ENCODE data around the gene ABCG1. TPM values are rescaled to one million over a fixed set of nuclear protein-coding genes. Genes with fewer than 3 reads are reported as not detected.

ABCG1 gene
- total and polyA plus RNA-seq, 4 donors: 1.6 to 9.7 (median 5.3) TPM

GRCh38 chr21:42189431-42189830, 29.5 kb upstream of the ABCG1 start (continued):
- TF ChIP-seq REST (IDR thresholded peaks at IDR 0.05): no peak

- no peaks in the 10 kb centered on the region for H3K36me3 ChIP-seq (ENCODE audit: control insufficient read depth in 4 of 4, insufficient read depth in 3 of 4, low read depth in 1 of 4, low read length in 3 of 4)
- H3K27me3 ChIP-seq (ENCODE audit: control insufficient read depth in 4 of 4, insufficient read depth in 4 of 4, low read length in 3 of 4): no peaks in the 10 kb centered on the region
- H3K27ac ChIP-seq (ENCODE audit: low read depth in 1 of 2, low read length in 2 of 2): no peak overlapping the region
- H3K4me1 ChIP-seq (ENCODE audit: control insufficient read depth in 4 of 4, insufficient read depth in 4 of 4, low read length in 3 of 4): no peaks in the 10 kb centered on the region
- DNase-seq (ENCODE audit: low spot score): no peak
- H3K4me3 ChIP-seq (ENCODE audit: low read depth in 1 of 3, low read length in 3 of 3): no peak overlapping the region
- 83% methylated on average over 11 of the region's 11 CpGs for WGBS
- no peak overlapping the region for H3K9ac ChIP-seq (ENCODE audit: low read depth in 1 of 2, low read length in 2 of 2)
- TF ChIP-seq EGR1 (IDR thresholded peaks at IDR 0.05; ENCODE audit: low read depth in 2 of 2) (no peak), SP1 (IDR thresholded peaks at IDR 0.05) (no peak), RXRA (IDR thresholded peaks at IDR 0.05) (no peak), ZBTB33 (IDR thresholded peaks at IDR 0.05) (no peak), REST (IDR thresholded peaks at IDR 0.05) (no peak), MAX (IDR thresholded peaks at IDR 0.05) (no peak), YY1 (IDR thresholded peaks at IDR 0.05) (no peak), NR2F2 (IDR thresholded peaks at IDR 0.05) (no peak)
- H3K9me3 ChIP-seq (ENCODE audit: control insufficient read depth in 4 of 4, low read length in 3 of 4): no peaks in the 10 kb centered on the region
Observed at GRCh38 chr21:42189860-42190485, 29.0 kb upstream of the ABCG1 start.

GRCh38 chr21:42190486-42190863, 28.5 kb upstream of the ABCG1 start:
- TF ChIP-seq RXRA (IDR thresholded peaks at IDR 0.05) (no peak), HNF4G (IDR thresholded peaks at IDR 0.05) (no peak)
- no peak overlapping the region for H3K27ac ChIP-seq (ENCODE audit: low read depth in 1 of 2, low read length in 2 of 2)
- H3K36me3 ChIP-seq (ENCODE audit: control insufficient read depth in 4 of 4, insufficient read depth in 3 of 4, low read depth in 1 of 4, low read length in 3 of 4): no peaks in the 10 kb centered on the region
- no peak for DNase-seq (ENCODE audit: low spot score)
- no peaks in the 10 kb centered on the region for H3K27me3 ChIP-seq (ENCODE audit: control insufficient read depth in 4 of 4, insufficient read depth in 4 of 4, low read length in 3 of 4)
- H3K4me1 ChIP-seq (ENCODE audit: control insufficient read depth in 4 of 4, insufficient read depth in 4 of 4, low read length in 3 of 4): no peaks in the 10 kb centered on the region
- H3K4me3 ChIP-seq (ENCODE audit: low read depth in 1 of 3, low read length in 3 of 3): no peak overlapping the region
- H3K9ac ChIP-seq (ENCODE audit: low read depth in 1 of 2, low read length in 2 of 2): no peak overlapping the region
- H3K9me3 ChIP-seq (ENCODE audit: control insufficient read depth in 4 of 4, low read length in 3 of 4): no peaks in the 10 kb centered on the region
- 89% methylated on average over 8 of the region's 8 CpGs for WGBS

Measured in liver (tissue), 9 donors.